CD4-positive, alpha-beta T cell treated with Interleukin-21 for 1 hour (primary cell): Measurements from ENCODE around the gene CDK11A.
"Not testable (repeated sequence)": the region's sequence is repeated elsewhere in the genome, so short reads cannot be mapped to it uniquely, and the experiment has no call there.

ENCODE experiments used
- DNase-seq: peaks from one replicate; pipeline ENCODE4 v3.0.0-alpha.2; 2020

Gene CDK11A

GRCh38 chr1:1754051-1754815, 30.1 kb upstream of the CDK11A start:
- no peak for DNase-seq

GRCh38 chr1:1753607-1754005, 29.4 kb upstream of the CDK11A start:
- DNase-seq: no peak

- no peak for DNase-seq
These were observed 28.8 kb upstream of the CDK11A start for GRCh38 chr1:1752636-1753606.

GRCh38 chr1:1752190-1752589, 28.0 kb upstream of the CDK11A start:
- DNase-seq: no peak

- not testable (repeated sequence) for DNase-seq
These were observed 25.8 kb upstream of the CDK11A start for GRCh38 chr1:1749941-1750340.

DNA sequence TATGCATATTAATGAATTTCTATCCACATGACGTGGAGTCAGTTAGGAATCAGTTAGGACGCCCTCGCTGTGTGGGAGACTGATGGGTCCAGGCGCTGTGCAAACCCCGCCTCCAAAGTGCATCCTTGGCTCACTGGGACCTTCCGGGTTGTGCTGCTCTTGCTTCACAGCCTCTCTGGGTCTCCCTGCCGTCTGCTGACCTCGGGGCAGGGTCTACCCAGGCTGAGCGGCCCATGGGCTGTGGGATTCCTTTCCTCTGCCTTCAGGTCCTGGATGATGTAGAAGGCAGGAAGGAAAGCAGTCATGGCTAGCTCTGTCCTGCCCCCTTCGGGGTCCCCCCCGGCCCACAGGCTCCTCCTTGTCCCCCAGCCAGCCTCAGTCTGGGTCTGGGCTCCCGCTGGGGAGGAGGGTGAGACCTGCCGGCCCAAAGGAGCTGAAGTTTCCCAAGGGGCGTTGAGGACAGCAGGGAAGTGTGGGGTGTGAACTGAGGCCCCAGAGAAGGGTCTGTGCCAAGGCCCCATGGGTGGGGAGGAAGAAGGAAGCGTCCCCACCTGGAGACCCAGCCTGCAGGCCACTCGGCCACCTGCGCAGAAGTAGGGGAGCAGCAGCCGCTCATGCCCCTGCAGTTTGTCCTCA, 24.6 kb upstream of the CDK11A start:
- DNase-seq: no peak

DNA sequence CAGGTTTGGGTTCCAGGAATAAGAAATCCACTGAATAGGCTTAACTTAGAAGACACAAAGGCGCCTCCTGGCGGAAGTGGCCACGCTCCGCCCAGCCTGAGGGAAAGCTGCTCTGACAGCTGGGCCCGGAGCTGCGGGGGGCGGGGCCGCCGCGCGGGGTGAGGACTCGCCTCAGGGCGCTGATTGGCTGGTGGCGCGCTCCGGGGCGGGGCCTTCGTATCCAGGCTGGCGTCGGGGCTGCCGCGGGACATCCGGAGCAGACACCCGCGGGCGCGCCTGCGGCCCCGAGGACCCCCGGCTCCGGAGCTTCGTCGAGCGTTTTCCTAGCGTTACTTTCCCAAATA, 22.4 kb upstream of the CDK11A start:
- DNase-seq: not testable (repeated sequence)

DNA sequence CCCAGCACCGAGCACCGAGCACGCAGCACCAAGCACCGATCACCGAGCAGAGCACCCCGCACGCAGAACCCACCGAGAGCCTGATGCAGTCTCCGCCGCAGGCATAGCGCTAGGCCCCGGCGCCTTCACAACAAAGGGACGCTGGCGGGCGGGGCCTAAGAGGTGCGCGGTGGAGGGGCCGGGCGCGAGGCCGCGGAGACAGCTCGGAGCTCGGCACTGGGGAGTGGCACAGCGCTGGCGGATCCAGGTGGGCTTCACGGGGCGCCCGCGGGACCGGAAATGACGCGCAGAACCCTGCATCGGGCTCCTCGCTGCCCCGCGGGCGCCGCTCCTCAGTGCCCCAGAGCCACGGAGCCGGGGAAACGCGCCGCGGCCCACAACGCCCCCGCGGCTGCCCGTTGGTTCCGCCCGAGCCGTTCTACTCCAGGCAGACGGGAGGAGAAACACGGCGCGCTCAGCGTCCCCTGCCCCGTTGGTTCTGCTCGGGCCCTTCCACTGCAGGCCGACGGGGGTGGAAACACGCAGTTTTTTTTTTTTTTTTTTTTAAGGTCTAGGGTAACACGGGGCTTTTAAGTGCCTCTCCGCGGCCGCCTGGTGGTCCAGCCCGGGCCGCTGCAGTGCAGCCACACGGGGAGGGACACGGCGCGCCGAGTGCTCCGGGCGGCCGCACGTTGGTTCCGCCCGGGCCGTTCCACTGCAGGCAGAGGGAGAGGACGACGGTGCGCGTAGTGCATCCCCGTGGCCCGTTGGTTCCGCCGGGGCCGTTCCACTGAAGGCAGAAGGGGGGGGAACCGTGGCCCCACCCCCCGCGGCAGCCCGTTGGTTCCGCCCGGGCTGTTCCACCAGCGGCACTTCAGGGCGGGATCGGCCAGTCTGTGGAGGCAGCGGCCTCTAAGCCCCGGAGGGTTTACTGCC, 21.8 kb upstream of the CDK11A start:
- DNase-seq: peak; percentile 82

DNA sequence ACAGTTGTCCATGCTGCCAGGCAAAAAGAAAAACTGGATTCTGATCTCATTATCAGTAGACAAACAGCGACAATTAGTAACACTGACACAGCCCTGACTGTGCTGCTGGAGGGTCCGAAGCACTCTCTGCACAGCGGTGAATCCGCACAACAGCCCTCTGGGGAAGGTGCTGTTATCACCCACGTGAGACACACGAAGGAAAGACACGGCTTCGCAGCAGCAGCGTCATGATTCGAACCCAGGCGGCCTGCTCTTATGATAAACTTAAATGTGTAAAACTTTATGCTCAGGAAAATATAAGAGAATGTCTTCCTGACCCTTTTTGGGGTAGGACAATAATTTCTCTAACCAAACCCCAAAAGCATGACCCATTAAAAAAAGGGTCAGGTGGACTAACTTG, 18.4 kb upstream of the CDK11A start:
- not testable (repeated sequence) for DNase-seq

- DNase-seq: not testable (repeated sequence)
These were observed 16.9 kb upstream of the CDK11A start for GRCh38 chr1:1741013-1741412.

- DNase-seq: not testable (repeated sequence)
These were observed 14.7 kb upstream of the CDK11A start for GRCh38 chr1:1738799-1739337.

DNA sequence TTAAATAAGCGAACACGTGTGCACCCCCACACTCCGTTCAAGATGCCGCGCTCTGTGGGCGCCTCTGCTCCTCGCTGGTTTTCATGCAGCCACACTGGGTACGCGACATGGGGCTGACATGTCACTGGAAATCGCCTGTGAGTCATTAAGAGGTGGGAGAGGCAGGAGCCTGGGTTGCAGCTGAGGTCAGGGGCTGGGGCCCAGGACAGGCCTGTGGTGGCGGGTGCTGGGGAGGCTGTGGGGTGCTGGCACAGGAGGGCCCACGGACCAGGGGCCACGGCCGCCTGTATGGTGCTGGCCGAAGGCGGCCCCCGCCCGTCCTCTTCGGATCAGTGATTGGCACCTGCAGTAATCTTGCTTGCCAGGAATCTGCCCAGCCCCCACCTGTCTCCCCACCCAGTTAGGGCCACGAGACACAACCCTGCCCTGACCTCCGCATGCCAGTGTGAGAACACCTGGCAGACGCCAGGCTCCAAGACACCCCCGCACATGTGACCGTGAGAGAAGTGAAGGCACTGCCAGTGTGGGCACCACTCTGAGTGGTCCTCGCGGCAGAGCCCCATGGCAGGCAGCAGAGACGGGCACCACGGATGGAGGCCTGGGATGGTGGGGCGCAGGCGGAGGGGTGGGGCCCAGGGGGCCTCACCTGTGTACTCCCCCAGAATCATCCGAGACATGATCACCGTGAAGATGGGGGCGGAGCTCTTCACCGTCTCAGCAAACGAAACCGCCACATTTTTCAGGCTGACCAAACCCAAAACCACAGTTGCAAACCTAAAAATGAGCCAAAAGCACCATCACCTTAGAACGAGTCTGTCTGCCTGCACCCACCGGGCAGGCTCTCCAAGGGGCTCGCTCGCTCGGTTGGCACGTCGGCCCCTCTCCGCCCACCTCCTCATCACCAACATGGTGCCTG, 13.8 kb upstream of the CDK11A start:
- DNase-seq: not testable (repeated sequence)

DNA sequence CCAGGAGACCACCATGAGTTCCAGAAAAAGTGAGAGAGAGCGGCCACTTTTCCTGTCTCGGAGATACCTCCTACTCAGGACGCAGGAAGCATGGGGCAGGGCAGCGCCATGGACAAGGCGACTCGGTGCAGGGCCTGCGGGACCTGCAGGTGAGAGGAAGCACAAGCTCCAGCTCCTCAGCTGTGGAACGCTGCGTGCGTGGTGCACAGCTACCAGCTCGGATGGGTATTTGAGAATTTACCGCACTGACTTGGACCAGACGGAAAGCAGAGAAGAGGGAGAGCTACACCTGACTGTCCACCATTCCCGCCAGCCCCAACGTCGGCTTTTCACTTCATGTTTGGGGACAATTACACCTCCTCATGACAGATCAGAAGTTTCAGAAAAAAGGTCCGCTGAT, 8.2 kb upstream of the CDK11A start:
- no peak for DNase-seq

GRCh38 chr1:1730870-1731269, 6.7 kb upstream of the CDK11A start:
- DNase-seq: no peak

DNA sequence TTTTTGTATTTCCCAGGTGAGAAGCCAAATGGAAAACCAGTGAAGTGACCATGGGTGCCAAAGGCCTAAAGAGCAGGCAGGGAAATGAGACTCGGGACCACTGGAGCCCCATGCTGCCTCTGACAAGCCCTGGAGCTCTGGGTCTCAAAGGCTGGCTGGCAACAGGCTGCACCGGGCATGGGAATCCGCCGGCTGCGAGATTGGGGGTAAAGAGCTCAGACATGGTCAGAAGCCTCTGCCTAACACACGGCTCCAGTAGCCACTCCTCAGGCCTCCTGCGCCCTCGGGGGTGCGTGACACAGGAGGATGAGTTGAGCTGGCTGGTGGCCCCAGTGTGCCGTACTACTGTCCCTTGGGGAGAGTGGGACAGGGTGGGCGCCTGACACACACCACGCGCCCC, 6.1 kb upstream of the CDK11A start:
- DNase-seq: not testable (repeated sequence)

GRCh38 chr1:1729116-1729816, 5.1 kb upstream of the CDK11A start:
- DNase-seq: not testable (repeated sequence)

DNA sequence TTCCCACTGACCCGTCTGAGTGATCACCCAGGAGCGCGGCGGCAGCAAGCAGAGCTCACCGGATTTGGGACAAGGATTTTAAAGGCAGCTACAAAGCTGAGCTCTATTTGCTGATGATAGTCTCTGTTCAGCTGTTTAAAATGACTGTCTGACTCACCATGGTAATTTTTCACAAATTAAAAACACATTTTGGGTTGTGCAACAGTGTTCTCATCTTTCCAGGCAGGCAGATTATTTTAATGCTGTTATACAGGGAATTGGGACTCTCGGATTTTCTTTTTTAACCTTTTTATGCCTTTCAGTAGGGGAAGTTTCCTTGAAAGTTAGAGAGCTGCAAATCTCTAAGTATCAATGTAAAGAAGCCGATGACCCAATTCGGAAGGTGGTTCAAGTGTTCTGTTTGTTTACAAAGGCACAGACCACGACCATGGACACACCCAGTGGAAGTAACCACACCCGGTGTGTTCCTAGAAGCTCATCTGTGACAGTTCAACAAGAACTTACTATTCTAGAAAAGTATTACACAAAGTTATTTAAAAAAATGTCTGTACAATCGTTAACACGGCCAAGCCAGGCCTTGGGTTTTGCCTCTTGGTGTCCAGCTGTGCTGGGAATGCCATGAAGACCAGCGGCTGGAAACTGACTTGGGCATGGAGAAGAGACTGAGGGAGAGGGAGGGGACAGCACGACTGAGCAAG, 4.3 kb upstream of the CDK11A start:
- DNase-seq: peak; percentile 68

- not testable (repeated sequence) for DNase-seq
These were observed 3.0 kb upstream of the CDK11A start for GRCh38 chr1:1727131-1727651.

DNA sequence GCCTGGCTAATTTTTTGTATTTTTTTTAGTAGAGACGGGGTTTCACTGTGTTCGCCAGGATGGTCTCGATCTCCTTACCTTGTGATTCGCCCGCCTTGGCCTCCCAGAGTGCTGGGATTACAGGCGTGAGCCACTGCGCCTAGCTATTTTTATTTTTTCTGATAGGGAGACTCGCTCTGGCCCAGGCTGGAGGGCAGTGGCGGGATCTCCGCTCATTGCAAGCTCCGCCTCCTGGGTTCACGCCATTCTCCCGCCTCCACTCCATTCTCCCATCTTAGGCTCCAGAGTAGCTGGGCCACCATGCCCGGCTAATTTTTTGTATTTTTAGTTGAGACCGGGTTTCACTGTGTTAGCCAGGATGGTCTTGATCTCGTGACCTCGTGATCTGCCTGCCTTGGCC, 1.9 kb upstream of the CDK11A start:
- not testable (repeated sequence) for DNase-seq
